NK-92 treated with Interleukin-12 subunit alpha and Interleukin-12 subunit beta, amount 100 ng/mL, for 24 hours (cell line): ENCODE measurements around the gene HSPG2.

ENCODE experiments used
- DNase-seq: peaks from one replicate; lab custom pipeline; 2025; lab: John Stamatoyannopoulos, UW

Gene HSPG2

DNA sequence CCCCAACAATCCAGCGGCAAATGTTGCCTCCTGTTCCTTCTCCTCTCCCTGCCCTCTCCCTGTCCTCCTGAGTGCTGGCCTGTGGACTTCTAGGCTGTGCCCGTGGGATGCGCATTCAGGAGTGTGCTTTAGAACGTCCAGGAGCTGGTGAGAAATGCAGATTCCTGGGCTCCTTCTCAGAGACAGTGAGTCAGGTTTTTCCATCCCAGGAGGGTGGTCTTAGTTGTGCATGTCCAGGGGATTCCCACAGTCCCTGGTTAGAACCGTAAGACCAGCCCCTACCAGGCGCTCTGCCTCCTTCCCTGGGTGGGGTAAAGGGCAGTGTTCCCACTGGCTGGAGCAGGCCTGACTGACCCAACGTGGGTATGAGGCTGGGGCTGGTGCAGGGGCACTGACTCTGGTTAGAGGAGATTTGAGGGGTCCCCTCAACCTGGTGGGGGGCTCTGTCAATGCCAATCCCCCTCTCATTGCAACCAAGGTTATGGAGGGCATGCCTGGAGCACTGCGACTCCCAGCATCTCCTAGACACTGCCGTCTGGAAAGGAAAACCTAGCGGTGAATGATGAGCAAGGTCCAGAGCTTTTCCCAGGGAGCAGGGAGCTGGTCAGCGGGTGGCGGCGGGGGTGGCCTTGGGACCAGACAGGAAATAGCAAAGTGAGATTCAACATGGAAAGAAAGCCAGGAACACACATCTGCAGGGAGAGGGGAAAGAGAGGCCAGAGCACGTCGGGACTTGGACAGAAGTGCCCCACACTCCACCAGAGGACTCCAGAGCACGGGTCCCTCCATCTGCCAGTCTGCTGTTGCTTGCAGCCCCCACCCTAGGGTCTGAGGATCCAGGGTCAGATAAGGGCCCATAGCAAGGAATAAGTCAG, 38.5 kb downstream of the HSPG2 start:
- DNase-seq, result no peak

DNA sequence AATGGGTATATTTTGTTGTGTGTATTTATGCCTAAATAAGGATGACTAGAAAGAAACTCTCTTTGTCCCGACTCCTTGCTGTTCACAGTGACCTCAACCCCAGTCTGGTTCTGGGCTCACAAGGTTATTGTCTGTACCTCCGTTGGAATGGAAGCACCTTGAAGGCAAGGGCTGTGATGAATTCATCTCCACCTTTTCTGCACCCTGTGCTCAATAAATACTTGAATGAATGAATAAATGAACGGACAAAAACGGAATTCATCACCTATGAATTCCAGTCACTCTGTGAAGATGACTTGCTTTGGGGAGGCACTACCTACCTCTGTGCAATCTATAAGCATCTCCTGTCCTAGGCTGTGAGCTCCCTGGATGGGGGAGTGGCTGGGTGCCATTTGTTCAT, 39.3 kb downstream of the HSPG2 start:
- DNase-seq, result no peak

DNA sequence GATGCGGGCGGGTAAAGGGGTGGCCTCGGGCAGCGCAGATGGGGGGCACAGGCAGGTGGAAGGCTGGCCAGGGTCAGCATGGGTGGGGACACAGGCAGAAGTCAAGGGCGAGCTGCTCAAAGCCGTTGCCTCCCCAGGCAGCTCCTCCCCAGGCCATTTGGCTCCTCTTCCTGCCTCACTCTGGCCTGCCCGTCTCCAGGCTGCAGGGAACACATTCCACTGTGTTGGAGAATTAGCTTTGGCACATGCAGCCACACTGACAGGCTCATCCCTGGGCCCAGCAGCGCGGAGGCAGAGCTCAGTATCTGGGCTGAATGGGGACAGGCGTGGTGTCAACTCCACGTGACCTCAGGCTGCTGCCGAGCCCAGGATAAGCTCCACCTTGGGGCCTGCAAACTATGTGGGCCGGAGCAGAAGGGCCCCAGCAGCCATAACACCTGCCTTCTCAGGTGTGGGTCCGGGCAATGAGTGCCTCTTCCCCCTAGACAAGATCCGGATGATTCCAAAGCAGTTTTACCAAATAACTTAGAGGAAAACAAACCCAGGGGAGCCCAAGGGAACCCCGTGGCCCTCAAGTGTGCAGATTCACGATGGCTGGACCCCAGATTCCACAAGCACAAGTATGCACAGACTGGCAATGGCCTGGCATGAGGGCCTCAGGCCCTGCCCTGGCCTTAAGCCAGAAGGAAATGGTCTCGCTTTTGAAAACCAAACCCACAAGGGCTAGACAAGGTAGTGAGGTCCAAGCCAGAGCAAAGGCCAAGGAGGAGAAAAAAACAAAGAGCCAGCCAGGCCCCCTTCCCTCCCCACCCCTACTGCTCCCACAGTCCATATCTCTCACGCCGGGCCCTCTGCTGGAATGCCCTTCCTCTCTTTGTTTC, 40.2 kb downstream of the HSPG2 start:
- DNase-seq, result no peak

DNA sequence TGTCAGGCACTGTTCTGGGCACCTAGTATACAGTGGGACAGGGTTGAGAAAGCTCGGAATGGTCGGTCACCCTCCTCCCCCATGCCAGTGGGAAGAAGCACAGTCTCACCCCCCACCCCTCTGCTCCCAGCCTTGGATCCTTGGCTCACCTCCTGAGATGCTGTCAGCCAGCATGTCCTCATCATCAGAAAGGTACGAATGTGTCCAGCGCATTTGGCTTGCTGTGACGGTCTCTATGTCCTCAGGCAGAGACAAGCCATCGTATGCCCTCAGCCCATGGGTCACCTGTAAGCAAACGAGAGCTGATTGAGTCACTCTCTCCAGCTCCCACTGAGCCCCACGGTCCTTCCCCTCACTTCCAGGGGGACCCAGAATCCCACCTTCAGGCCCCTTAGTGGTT, 41.1 kb downstream of the HSPG2 start:
- no peak for DNase-seq

DNA sequence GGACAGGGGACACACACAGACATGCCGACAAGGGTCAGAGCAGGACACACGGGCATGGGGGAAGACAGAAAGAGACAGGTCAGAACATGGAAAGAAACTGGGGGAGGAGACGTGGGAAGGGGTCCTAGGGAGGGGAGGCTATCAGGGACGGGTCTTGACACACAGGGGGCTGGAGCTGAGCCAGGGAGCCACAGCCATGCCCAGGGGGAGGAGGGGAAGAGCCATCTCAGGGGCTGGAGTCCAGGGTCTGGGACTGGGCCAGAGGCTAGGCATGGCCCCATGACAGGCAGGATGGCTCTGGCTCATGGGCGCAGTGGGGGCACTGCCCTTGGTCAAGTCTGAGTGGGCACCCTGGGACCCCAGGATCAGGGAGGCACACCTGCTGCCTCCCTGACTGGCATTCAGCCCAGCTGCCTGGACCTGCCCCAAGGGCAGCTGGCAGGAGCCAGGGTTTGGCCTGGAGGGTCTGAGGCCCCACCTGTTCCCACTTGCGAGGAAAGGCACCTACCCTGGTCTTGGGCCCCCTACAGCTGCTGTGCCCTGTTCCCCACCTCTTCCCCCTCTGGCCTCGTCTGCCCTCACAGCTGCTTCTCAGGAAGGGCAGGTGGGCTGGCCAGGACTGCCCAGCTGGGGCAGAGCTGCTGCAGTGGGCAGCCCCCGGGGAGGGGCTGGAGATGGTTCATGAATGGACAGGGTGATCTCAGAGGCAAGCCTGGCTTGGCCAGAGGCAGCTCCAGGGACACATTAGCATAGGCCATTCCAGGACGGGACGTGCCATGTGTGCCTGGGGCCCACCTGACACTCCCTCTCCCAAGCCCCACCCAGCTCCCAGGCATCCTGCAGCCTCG, 42.9 kb downstream of the HSPG2 start:
- no peak for DNase-seq

DNA sequence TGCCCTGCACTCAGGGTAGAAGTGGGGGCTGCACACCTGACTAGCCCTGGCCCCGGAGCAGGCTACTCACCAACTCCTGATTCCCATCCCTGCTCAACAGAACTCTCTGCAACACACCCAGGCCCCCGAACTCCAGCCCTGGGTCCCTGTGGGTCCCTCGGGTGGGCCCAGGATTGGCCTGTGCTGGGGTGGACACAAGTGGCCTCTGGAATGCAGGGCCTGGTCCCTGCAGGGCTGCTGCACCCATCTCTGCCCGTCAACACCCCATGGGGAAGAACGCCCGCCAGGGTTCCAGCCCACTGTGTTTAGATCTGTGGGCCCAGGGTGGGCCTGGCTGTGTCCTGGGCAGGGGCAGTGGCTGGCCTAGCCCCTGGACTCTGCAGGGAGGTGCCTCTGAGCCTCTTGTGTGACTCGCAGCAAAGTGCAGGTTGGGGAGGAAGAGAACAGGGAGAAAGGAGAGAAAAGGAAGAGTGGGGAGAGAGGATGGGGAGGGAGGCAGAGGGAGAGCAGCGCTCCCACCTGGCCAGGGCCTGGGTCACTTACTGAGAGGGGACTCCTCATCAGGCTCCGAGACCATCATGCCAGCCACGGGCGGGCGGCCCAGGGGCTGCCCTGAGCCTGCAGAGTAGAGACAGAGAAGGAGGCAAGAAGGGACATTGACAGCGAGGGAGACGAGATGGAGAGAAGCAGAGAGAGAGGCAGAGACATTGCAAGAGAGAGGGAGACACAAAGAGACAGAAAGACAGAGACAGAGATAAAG, 43.9 kb downstream of the HSPG2 start:
- DNase-seq, result no peak

DNA sequence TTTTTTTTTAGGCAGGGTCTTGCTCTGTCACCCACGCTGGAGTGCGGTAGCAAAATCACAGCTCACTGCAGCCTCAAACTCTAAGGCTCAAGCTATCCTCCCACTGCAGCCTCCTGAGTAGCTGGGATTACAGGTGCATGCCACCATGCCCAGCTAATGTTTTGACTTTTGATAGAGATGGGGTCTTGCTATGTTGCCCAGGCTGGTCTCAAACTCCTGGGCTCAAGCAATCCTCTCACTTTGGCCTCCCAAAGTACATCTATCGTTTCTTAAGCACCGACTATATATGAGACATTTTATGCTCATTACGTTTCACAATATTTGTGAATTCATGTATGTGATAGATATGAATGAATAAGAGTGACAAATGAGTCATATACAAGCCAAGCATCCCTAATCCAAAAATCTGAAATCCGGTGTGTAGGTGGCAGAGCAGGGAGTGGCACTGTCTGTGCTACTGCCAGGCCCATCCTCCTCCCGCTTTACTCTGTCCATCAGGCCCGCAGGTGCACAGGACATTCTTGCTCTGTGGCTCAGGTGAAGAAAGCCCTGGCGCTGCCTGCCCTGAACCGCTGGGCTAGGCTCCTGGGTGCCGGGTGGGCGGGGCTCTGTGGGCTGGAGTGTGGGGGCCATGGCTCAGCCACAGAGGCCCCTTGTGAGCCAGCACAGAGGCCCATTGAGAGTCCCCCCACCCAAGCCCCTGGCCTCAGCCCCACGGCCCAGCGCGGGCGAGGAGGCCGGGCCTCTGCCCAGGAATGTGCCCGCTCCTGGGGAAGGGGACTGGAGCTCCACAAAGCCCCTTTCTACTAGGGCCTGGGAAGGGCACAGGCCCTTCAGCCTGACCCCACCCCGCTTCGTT, 45.3 kb downstream of the HSPG2 start:
- DNase-seq, result no peak

DNA sequence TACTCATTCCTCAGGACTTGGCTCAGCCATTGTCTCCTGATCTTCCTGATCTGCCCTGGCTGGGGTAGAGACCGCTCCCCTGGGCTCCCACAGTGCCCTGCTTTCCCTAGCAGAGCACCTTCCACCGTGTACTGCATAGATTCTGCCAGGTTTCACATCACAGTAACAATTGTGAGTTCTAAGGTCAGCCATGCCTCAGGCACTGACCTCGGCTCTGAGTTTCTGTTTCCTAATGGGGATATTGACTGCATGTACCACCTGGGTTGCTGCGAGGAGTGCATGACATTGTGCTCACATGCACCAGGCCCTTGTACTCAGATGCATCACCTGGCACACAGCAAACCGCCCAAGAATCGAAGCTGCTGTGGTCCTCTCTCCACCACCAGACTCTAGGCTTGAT, 46.0 kb downstream of the HSPG2 start:
- DNase-seq, result no peak

DNA sequence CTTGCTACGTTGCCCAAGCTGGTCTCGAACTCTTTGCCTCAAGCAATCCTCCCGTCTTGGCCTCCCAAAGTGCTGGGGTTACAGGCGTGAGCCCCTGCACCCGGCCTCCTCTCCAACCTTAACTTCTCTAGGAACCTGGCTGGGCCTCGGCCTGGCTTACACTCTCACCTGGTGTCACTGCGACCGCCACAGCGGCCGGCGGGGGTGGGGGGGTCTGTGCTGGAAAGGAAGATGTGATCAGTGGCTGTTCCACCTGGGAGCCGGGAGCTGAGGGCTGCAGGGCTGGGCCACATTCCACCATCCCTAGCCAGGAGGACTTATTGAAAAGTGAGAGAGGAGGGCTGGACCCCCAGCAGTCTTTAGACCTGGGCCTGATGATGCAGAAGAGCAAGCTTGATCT, 48.6 kb downstream of the HSPG2 start:
- no peak for DNase-seq

DNA sequence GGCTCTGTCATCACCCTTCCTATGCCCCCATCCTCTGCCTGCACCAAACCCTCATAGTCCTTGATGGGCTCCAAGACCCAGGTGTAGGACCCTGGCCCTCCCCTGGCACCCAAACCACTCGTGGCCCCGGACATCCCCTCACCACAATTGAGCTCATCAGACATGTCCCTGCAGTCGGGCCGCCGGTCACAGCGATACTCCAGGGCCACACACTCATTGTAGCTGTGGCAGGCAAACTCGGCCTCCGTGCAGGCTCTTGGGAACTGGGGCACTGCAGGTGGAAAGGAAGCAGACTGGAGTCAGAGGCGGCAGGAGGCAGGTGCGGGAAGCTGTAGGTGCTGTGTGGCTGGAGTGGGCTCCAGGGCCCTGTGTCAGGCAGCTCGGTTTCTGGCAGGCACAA, 49.3 kb downstream of the HSPG2 start:
- DNase-seq, result no peak

DNA sequence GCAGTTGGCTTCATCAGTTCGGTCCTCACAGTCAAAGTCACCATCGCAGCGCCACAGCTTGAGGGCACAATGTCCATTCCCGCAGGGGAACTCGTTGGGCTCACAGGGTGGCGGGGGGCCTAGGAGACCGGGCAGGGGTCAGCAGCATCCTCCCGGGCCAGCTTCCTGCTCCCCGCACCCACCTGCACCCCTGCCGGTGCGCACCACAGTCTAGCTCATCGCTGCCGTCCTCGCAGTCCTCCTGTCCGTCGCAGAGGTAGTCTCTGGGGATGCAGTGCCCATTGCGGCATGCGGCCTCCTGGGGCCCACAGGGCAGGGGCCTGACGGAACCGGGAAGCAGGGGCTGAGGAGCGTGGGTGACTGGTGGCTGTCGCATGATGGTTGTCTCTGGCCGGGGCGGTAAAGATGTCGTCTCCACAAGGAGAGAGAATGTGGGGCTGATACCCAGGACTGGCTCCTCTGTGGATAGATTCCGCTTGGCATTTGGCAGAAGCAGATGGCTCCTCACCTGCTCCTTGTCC, 49.8 kb downstream of the HSPG2 start:
- DNase-seq, result no peak

DNA sequence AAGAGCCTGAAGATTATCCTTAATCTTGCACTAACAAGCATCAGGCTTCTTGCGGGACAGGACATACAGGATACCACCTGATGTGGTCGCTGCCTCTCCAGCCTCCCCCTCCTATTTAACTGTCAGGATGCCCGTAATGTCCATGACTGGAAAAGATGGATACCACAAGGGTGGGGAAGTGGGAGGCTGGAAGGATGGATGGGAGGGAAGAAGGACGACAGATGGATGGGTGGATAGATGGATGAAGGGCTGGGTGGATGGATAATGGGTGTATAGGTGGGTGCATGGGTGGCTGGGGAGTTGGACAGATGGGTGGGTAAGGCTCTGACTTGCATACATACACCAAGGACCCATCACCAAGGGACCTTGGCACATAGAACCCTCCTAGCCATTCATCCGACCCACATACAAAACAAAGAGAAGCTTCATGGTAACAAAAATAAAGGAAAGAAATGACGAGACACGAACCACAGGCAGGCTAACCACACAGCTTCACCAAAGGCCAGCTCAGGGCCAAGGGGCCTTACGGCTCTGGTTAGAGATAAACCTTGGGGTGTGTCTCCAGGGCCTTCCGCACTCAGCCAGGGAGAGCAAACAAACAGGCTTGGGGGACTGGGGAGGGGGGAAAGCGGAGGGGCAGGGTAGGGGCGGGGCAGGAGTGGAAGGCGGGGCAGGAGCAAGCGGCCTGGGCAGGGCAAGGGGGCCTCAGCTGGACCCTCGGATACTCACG, 50.5 kb downstream of the HSPG2 start:
- no peak for DNase-seq

DNA sequence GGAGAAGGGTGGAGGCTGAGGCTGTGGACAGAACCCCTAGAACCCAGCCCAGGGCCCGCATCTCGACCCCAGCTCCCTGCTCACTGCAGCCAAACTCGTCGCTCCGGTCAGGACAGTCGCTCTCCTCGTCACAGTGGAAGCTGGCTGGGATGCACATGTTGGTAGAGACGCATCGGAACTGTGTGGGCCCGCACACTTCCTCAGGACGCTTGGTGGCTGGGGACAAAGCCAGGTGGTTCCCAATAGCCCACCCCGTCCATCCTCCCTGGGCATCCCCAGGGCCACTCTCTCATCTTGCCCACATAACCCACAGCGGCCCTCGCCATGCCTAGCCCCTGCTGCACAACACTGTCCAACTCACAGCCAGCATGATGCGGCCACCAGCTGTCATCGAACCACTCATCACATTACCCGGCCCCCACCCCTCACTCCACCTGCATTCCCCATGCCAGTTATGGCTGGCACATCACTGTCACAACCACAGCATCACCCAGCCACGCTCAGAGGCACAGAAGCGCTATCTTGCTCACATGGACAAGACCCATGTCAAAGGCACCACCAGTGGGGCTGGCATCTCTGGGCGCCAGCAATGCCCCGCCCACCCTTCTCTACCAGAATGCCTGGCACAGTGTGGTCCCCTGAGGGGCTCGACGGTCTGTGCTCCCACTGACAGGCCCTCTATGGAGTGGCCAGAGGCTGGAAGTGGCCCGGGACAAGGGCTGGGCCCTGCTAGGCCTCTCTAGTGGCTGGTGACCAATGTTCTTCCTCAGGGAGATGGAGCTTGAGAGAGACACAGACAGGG, 51.7 kb downstream of the HSPG2 start:
- no peak for DNase-seq

DNA sequence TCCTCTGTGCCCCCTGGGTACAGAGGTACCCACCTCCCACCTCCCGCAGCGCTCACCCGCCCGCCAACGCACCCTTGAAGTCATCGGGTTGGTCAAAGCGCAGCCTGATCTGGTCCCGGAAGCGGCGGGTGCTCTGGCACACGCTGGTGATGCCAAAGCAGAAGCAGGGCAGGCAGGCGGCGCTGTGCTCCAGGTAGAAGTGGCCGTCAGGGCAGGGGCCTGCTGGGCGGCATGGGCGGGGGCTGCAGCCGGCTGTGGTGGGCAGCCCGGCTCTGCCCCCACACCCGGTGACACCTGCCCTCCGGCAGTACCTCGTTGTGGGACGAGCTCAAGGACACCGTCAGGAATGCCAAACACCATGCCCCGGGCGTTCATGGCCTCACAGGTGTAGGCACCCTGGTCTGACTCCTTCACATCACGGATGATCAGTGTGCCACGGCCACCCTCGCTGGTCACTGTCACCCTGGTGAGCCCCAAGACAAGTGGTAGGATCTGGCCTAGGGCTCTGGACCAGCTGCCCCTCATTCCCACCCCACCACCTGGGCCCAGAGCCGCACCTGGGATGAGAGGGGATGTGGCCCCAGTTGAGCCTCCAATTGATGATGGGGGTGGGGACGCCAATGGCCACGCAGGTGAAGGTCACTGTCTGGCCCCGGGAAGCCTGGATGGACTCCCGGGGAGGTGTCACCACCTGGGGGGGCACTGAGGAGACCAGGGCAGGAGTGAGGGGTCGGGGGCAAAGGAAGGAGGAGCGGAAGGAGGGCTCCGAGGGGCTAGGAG, 52.5 kb downstream of the HSPG2 start:
- DNase-seq, result no peak

DNA sequence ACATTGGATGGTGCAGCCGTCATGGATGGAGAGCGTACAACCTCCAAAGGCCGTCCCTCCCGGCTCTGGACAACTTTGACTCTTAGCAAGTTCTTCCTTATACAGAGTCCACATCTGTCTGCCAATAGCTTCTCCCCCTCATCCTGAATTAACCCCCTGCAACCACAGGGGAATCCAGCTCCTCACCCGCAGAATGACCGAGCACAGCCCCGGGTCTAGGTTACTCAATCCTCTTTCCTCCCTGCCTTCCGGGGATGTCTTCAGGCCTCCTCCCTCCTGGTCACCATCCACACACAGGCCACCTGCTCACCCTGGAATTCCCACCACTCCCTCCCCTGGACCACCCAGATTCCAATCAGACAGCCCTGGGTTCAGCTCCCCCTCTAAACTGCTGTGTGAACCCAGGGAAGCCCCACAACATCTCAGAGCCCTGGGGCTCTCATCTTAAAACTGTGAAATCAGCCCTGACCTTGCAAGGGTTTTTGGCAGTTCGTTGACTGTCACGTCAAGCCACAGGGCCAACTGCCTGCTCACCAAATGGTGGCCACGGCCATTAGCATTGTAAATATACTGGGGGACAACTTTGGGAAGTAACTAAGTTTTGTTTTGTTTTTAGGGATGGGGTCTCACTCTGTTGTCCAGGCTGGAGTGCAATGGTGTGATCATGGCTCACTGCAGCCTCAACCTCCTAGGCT, 54.2 kb downstream of the HSPG2 start:
- DNase-seq, result no peak

DNA sequence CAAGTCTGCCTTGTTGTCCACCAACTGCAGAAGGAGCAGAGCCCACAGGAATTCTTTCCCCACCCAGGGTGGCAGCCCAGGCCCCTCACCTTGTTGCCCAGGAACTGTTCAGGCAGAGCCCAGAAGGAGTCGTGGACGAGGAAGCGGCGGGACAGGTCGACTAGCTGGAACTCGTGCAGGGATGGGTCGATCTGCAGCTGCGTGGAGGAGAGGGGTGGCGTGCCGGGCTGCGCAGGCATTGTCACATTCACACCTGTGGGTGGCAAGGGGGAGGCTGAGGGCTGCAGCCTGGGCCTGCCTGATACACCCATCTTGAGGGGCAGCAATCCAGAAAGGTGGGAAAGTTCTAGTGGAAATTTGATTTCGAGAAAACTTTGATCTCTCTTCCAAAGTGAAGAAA, 55.9 kb downstream of the HSPG2 start:
- no peak for DNase-seq

DNA sequence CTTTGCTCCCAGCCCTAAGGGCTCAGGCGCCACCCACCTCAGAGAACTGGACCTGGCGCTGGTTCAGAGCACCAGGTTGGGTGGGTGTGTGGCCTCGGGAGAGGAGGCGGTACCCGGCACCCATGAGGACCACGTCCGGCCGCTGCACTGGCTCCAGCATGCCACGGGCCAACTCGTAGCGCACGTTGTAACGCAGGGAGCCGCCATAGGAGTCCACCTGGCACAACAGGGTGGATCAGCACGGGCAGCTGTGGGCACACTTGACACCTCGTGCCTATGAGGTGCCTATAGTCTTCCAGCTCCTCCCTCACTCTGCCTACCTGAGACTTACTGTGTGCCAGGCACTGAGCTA, 56.5 kb downstream of the HSPG2 start:
- DNase-seq, result no peak
